Keratinocyte (primary cell): ENCODE measurements around the gene COL3A1. TPM values are rescaled to one million over a fixed set of nuclear protein-coding genes. Genes with fewer than 3 reads are reported as not detected.
A peak's percentile ranks its signal among the peaks of the same experiment; 100 is the strongest.

ENCODE experiments used
- DNase-seq: peaks from one replicate; pipeline ENCODE4 v3.0.0-alpha.2; 2011; ENCODE audit warnings: low read depth, missing footprints, low spot score
- FAIRE-seq: peaks from 2 replicates; lab custom pipeline; 2011; peaks lifted over from hg19 to GRCh38; lab: Jason Lieb, UNC
- H2AFZ ChIP-seq: 2 replicates; pipeline ENCODE4 v1.6.0; 2012; ENCODE audit warnings: low read length, control low read depth, inconsistent platforms; ENCODE audit not compliant: control insufficient read depth
- H3K27ac ChIP-seq: 2 replicates; pipeline ENCODE4 v1.5.1; 2011; ENCODE audit warnings: low read length; ENCODE audit not compliant: control insufficient read depth, insufficient read depth
- H3K27me3 ChIP-seq: 3 replicates; pipeline ENCODE4 v1.6.0; 2011; ENCODE audit warnings: low read length; ENCODE audit not compliant: control insufficient read depth, insufficient read depth; ENCODE audit errors: extremely low read depth
- H3K36me3 ChIP-seq, 2 experiments: 2 replicates in 1 of 2; 3 replicates in 1 of 2; pipeline ENCODE4 v1.5.1; 2011; ENCODE audit warnings: low read length in 2 of 2, mild to moderate bottlenecking in 1 of 2; ENCODE audit not compliant: control insufficient read depth in 2 of 2, insufficient read depth in 2 of 2; ENCODE audit errors: extremely low read depth in 1 of 2
- H3K4me1 ChIP-seq: 3 replicates; pipeline ENCODE4 v1.5.1; 2011; ENCODE audit warnings: low read length; ENCODE audit not compliant: control insufficient read depth, insufficient read depth; ENCODE audit errors: extremely low read depth
- H3K4me2 ChIP-seq: 3 replicates; pipeline ENCODE4 v1.6.0; 2011; ENCODE audit warnings: low read depth, low read length; ENCODE audit not compliant: control insufficient read depth, insufficient read depth; ENCODE audit errors: extremely low read depth
- H3K4me3 ChIP-seq, 3 experiments: fragments of 200-600 bp in 1 of 3; sonication (generic) in 1 of 3; 2 replicates in 2 of 3; 3 replicates in 1 of 3; pipeline ENCODE4 v1.5.1; 2011 to 2016; ENCODE audit warnings: low read length in 3 of 3, mild to moderate bottlenecking in 3 of 3, control low read depth in 2 of 3, inconsistent platforms in 1 of 3, low read depth in 1 of 3, mixed read lengths in 1 of 3, mixed run types in 1 of 3, moderate library complexity in 1 of 3; ENCODE audit not compliant: control insufficient read depth in 2 of 3, insufficient read depth in 2 of 3; ENCODE audit errors: extremely low read depth in 1 of 3
- H3K79me2 ChIP-seq: 2 replicates; pipeline ENCODE4 v1.6.0; 2012; ENCODE audit warnings: low read length; ENCODE audit not compliant: control insufficient read depth, insufficient read depth
- H3K9ac ChIP-seq: 3 replicates; pipeline ENCODE4 v1.6.0; 2011; ENCODE audit warnings: low read length; ENCODE audit not compliant: control insufficient read depth, insufficient read depth; ENCODE audit errors: extremely low read depth
- H3K9me1 ChIP-seq: 3 replicates; pipeline ENCODE4 v1.6.0; 2011; ENCODE audit warnings: low read length; ENCODE audit not compliant: control insufficient read depth, insufficient read depth; ENCODE audit errors: extremely low read depth
- H3K9me3 ChIP-seq: 2 replicates; pipeline ENCODE4 v1.5.1; 2012; ENCODE audit warnings: low read depth, low read length; ENCODE audit not compliant: control insufficient read depth
- H4K20me1 ChIP-seq: 3 replicates; pipeline ENCODE4 v1.6.0; 2011; ENCODE audit warnings: low read length; ENCODE audit not compliant: control insufficient read depth, insufficient read depth; ENCODE audit errors: extremely low read depth
- CTCF ChIP-seq, 3 experiments: IDR thresholded peaks in 1 of 3; conservative IDR thresholded peaks in 1 of 3; optimal IDR thresholded peaks in 1 of 3; 2 replicates in 2 of 3; 3 replicates in 1 of 3; pipeline versions ENCODE3 to v1.5.1; 2011; ENCODE audit warnings: low read length in 3 of 3, mild to moderate bottlenecking in 3 of 3, moderate library complexity in 2 of 3, control low read depth in 1 of 3, inconsistent platforms in 1 of 3; ENCODE audit not compliant: insufficient read depth in 2 of 3; ENCODE audit errors: extremely low read depth in 1 of 3
- EZH2 ChIP-seq: IDR thresholded peaks from one replicate; pipeline ENCODE4 v1.6.1; 2012; ENCODE audit warnings: inconsistent platforms, mild to moderate bottlenecking, low read length, moderate library complexity
- dilution Hi-C: fragments of 300-500 bp; cut with MboI; formaldehyde crosslinking; loops from one replicate; pipeline ENCODE4 v1.7.0; 2020; ENCODE audit warnings: low sequenced_read_pairs; ENCODE audit not compliant: extremely low pct_ligation_motif_present
- polyA plus RNA-seq, 5 experiments: library from polyadenylated mRNA; depleted of rRNA in 3 of 5; stranded (reverse) in 3 of 5; stranded (forward) in 1 of 5; unstranded in 1 of 5; fragments of >200 nt; gene quantifications; 1 replicate in 1 of 5; 2 replicates in 3 of 5; 3 replicates in 1 of 5; pipeline versions ENCODE4 v1.2.1 to v1.2.3, GENCODE V29; 2011 to 2012; ENCODE audit warnings: missing spikeins in 2 of 5, low read depth in 1 of 5, low replicate concordance in 1 of 5

COL3A1 gene
- polyA plus RNA-seq, 1 donor (not counting 4 experiments of a cell fraction or from before 2014, with no cell fraction given): 0.01 TPM

- no peaks in the 10 kb centered on the region for H3K36me3 ChIP-seq
- no peak overlapping the region for H2AFZ ChIP-seq
- FAIRE-seq: no peak
- no peaks in the 10 kb centered on the region for H3K9me1 ChIP-seq
- no peak overlapping the region for H3K27ac ChIP-seq
- H3K4me3 ChIP-seq: no peak overlapping the region
- no peak overlapping the region for H3K9ac ChIP-seq
- TF ChIP-seq EZH2: no peak
- TF ChIP-seq CTCF (optimal IDR thresholded peaks at IDR 0.05 in 1 of 3, IDR thresholded peaks at IDR 0.05 in 1 of 3, conservative IDR thresholded peaks at IDR 0.05 in 1 of 3; ENCODE audit: extremely low read depth in 1 of 3, insufficient read depth in 2 of 3, low read length in 3 of 3): peak in 1 of 3 experiments; percentile 15
- no peak overlapping the region for H3K4me2 ChIP-seq
- no peaks in the 10 kb centered on the region for H3K9me3 ChIP-seq
- H3K27me3 ChIP-seq: no peaks in the 10 kb centered on the region
- dilution Hi-C loops: loop anchor here (25.0 kb wide), 1 partner anchor 446 kb away; no protein-coding TSS in a partner anchor
- H3K4me1 ChIP-seq: no peaks in the 10 kb centered on the region
- no peaks in the 10 kb centered on the region for H3K79me2 ChIP-seq
- DNase-seq: no peak
- no peaks in the 10 kb centered on the region for H4K20me1 ChIP-seq
These were observed 9.4 kb downstream of the COL3A1 start for GRCh38 chr2:188983427-188984064.

- no peak for FAIRE-seq
- TF ChIP-seq EZH2 (no peak), CTCF (optimal IDR thresholded peaks at IDR 0.05 in 1 of 3, IDR thresholded peaks at IDR 0.05 in 1 of 3, conservative IDR thresholded peaks at IDR 0.05 in 1 of 3; ENCODE audit: extremely low read depth in 1 of 3, insufficient read depth in 2 of 3, low read length in 3 of 3) (no peak)
- H3K79me2 ChIP-seq: no peaks in the 10 kb centered on the region
These were observed 9.9 kb downstream of the COL3A1 start for GRCh38 chr2:188984065-188984491.

More at GRCh38 chr2:188984065-188984491, 9.9 kb downstream of the COL3A1 start:
- Histone ChIP-seq H3K27ac (no peak overlapping the region), H3K9me3 (no peaks in the 10 kb centered on the region), H3K4me2 (no peak overlapping the region), H3K4me1 (no peaks in the 10 kb centered on the region), H3K9me1 (no peaks in the 10 kb centered on the region), H3K9ac (no peak overlapping the region), H4K20me1 (no peaks in the 10 kb centered on the region), H2AFZ (no peak overlapping the region), H3K36me3 (no peaks in the 10 kb centered on the region), H3K27me3 (no peaks in the 10 kb centered on the region), H3K4me3 (no peak overlapping the region)
- dilution Hi-C loops: loop anchor here (25.0 kb wide), 1 partner anchor 447 kb away; no protein-coding TSS in a partner anchor
- no peak for DNase-seq
